ENCODE results near the gene SLC22A12. TPM values are rescaled to one million over a fixed set of nuclear protein-coding genes. Genes with fewer than 3 reads are reported as not detected.
A peak's percentile ranks its signal among the peaks of the same experiment; 100 is the strongest.

Gene SLC22A12
- total and polyA plus RNA-seq, 2 of the 8 experiments (the other 6 are each of a cell fraction or from before 2014, with no cell fraction given), result not detected

- Histone ChIP-seq H2BK120ac (replicated peaks; ENCODE audit: low read depth, low read length) (peak overlapping the region; percentile 97), H3K56ac (replicated peaks; ENCODE audit: insufficient read length, low read depth, low read length) (peak overlapping the region; percentile 28), H3K9me3 (ENCODE audit: insufficient read depth in 2 of 2, low read depth in 1 of 2, low read length in 1 of 2) (no peaks in the 10 kb centered on the region), H2AFZ (ENCODE audit: low read length) (peak overlapping the region; percentile 13; the same call in 1 of the 2 replicates), H3K79me1 (ENCODE audit: low read depth, low read length) (no peaks in the 10 kb centered on the region), H3K23ac (ENCODE audit: insufficient read length) (no peak overlapping the region), H4K8ac (ENCODE audit: extremely low read depth, insufficient read depth, low read length) (no peak overlapping the region), H2BK5ac (ENCODE audit: low read depth, low read length) (peak overlapping the region; percentile 97; the same call in 1 of the 2 replicates), H3K79me2 (ENCODE audit: control insufficient read depth in 1 of 2, insufficient read depth in 2 of 2, low read length in 2 of 2) (no peaks in the 10 kb centered on the region), H3K4me3 (ENCODE audit: extremely low read depth in 1 of 4, insufficient read depth in 2 of 4, low read depth in 3 of 4, low read length in 4 of 4) (no peak overlapping the region), H3K23me2 (ENCODE audit: low read depth, low read length) (no peaks in the 10 kb centered on the region), H2AK5ac (ENCODE audit: low read depth, low read length) (peak overlapping the region; percentile 84; the same call in 1 of the 2 replicates), H3K4me1 (replicated peaks in 1 of 4; ENCODE audit: control insufficient read depth in 3 of 4, insufficient read depth in 4 of 4, low read length in 3 of 4) (peaks cover 0 to 26% (median 20%) of the 10 kb centered on the region in 4 experiments; a peak in 6 of 7 replicates), H3K9ac (replicated peaks in 1 of 4; ENCODE audit: extremely low read depth in 1 of 4, low read depth in 3 of 4, low read length in 3 of 4) (no peak overlapping the region), H4K5ac (ENCODE audit: insufficient read length, low read depth, low read length) (peak overlapping the region; percentile 6), H3K14ac (ENCODE audit: insufficient read length) (no peak overlapping the region), H4K20me1 (replicated peaks in 1 of 2; ENCODE audit: control insufficient read depth in 1 of 2, insufficient read depth in 2 of 2, low read length in 2 of 2) (no peaks in the 10 kb centered on the region), H2BK20ac (ENCODE audit: low read length) (peak overlapping the region; percentile 100), H3K4ac (replicated peaks; ENCODE audit: insufficient read length, low read depth, low read length) (peak overlapping the region; percentile 83), H3K4me2 (ENCODE audit: insufficient read depth in 1 of 2, low read depth in 2 of 2, low read length in 2 of 2) (peak overlapping the region in 1 of 2 experiments; percentile 45; a peak in 3 of 4 replicates), H3K36me3 (ENCODE audit: control insufficient read depth in 2 of 4, insufficient read depth in 4 of 4, low read length in 3 of 4) (no peaks in the 10 kb centered on the region), H4K91ac (replicated peaks; ENCODE audit: insufficient read length, low read length) (peak overlapping the region; percentile 92), H2BK12ac (ENCODE audit: low read depth, low read length) (peak overlapping the region; percentile 100), H3K27me3 (replicated peaks in 1 of 4; ENCODE audit: control insufficient read depth in 3 of 4, extremely low read depth in 1 of 4, insufficient read depth in 3 of 4, low read length in 3 of 4) (no peaks in the 10 kb centered on the region; a peak in 3 of 7 replicates), H3K18ac (ENCODE audit: extremely low read depth, low read length) (peak overlapping the region; percentile 81), H2BK15ac (ENCODE audit: low read length) (peak overlapping the region; percentile 92; the same call in 1 of the 2 replicates), H3K27ac (ENCODE audit: low read depth, low read length) (peak overlapping the region; percentile 28; the same call in 1 of the 2 replicates)
- CTCF ChIA-PET (ENCODE audit: partially characterized antibody), result interaction anchor here (0.8 to 3.8 kb wide), 10 partner anchors 10 to 233 kb away, joined by 3 to 62 read pairs (median 5); no protein-coding TSS in a partner anchor
- FAIRE-seq, result peak; percentile 70
- no peak for DNase-seq (ENCODE audit: low read depth in 1 of 2, low spot score in 2 of 2)
- POLR2A ChIA-PET (ENCODE audit: partially characterized antibody), result interaction anchor here (1.4 kb wide), 1 partner anchor 90 kb away, joined by 3 read pairs; no protein-coding TSS in a partner anchor
- WGBS, 2 experiments (ENCODE audit: extremely low coverage in 1 of 2, insufficient coverage in 1 of 2, insufficient read length in 1 of 2, insufficient replicate concordance in 2 of 2, low coverage in 1 of 2, low lambda C conversion rate in 2 of 2, missing lambda C conversion rate in 1 of 2), result 76% methylated on average over 14 of the region's 14 CpGs; no CpG with 5 or more reads in 1 of the 2 experiments
- no peak for TF ChIP-seq POU5F1 (IDR thresholded peaks at IDR 0.05; ENCODE audit: low read depth, low read length)
- TF ChIP-seq, protein P1, sequence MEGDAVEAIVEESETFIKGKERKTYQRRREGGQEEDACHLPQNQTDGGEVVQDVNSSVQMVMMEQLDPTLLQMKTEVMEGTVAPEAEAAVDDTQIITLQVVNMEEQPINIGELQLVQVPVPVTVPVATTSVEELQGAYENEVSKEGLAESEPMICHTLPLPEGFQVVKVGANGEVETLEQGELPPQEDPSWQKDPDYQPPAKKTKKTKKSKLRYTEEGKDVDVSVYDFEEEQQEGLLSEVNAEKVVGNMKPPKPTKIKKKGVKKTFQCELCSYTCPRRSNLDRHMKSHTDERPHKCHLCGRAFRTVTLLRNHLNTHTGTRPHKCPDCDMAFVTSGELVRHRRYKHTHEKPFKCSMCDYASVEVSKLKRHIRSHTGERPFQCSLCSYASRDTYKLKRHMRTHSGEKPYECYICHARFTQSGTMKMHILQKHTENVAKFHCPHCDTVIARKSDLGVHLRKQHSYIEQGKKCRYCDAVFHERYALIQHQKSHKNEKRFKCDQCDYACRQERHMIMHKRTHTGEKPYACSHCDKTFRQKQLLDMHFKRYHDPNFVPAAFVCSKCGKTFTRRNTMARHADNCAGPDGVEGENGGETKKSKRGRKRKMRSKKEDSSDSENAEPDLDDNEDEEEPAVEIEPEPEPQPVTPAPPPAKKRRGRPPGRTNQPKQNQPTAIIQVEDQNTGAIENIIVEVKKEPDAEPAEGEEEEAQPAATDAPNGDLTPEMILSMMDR (IDR thresholded peaks at IDR 0.05; ENCODE audit: control extremely low read depth in 1 of 3, insufficient read depth in 1 of 3, low read depth in 1 of 3, low read length in 3 of 3), result no peak
- TF ChIP-seq KDM4A (IDR thresholded peaks at IDR 0.05; ENCODE audit: low read depth, low read length, severe bottlenecking), result no peak
- TF ChIP-seq TAF7 (optimal IDR thresholded peaks at IDR 0.05; ENCODE audit: borderline replicate concordance, low read depth, low read length), result no peak
- no peak for TF ChIP-seq RNF2 (IDR thresholded peaks at IDR 0.05; ENCODE audit: borderline replicate concordance, low read depth, low read length, missing control alignments, poor library complexity, severe bottlenecking)
- TF ChIP-seq CTBP2 (IDR thresholded peaks at IDR 0.05; ENCODE audit: borderline replicate concordance, insufficient read depth, insufficient read length, low read length), result no peak
- TF ChIP-seq ASH2L (IDR thresholded peaks at IDR 0.05; ENCODE audit: low read length), result peak; percentile 51
Measured at GRCh38 chr11:64558065-64558745, 32.8 kb upstream of the SLC22A12 start.

Data from H1 (cell line).